ENCODE measurements around the gene RBPMS2. TPM values are rescaled to one million over a fixed set of nuclear protein-coding genes. Genes with fewer than 3 reads are reported as not detected.

RBPMS2 gene
- total RNA-seq, 1 experiment from 2014 or later, result 181 TPM

- no CpG with 5 or more reads among the region's 7 CpGs for WGBS (ENCODE audit: extremely low coverage, insufficient read length, low lambda C conversion rate)
- peak overlapping the region in 2 of 3 experiments; percentile 90 to 94; a peak in 3 of 7 replicates for H3K27ac Mint-ChIP-seq
These were observed 28.5 kb downstream of the RBPMS2 start for GRCh38 chr15:64746921-64747320.

More at GRCh38 chr15:64746921-64747320, 28.5 kb downstream of the RBPMS2 start:
- no peak overlapping the region for H2AK5ac ChIP-seq (ENCODE audit: insufficient read length, low read length)
- H3K9me3 Mint-ChIP-seq, result no peaks in the 10 kb centered on the region
- no peak overlapping the region for H4K8ac ChIP-seq (replicated peaks; ENCODE audit: insufficient read length, low read depth, low read length)
- H3K4me1 Mint-ChIP-seq, result peaks cover 16 to 22% of the 10 kb centered on the region in 2 experiments
- H3K23me2 ChIP-seq (ENCODE audit: insufficient read length, low read depth, low read length, poor library complexity, severe bottlenecking), result no peaks in the 10 kb centered on the region
- no peak overlapping the region for H2BK5ac ChIP-seq (ENCODE audit: insufficient read length, low read length)
- H4K20me1 ChIP-seq (ENCODE audit: control insufficient read depth, insufficient read depth, insufficient read length), result no peaks in the 10 kb centered on the region
- peaks cover 9% of the 10 kb centered on the region; the same call in 1 of the 2 replicates for H3K79me2 ChIP-seq (ENCODE audit: insufficient read depth, low read length)
- H3K4me1 ChIP-seq (ENCODE audit: insufficient read depth, low read length), result no peaks in the 10 kb centered on the region; the same call in 1 of the 2 replicates
- no peak overlapping the region for H3K9ac ChIP-seq (ENCODE audit: extremely low read depth, insufficient read length, low read length)
- H3K4ac ChIP-seq (ENCODE audit: low read depth, low read length), result no peak overlapping the region
- H2BK120ac ChIP-seq (ENCODE audit: low read depth, low read length, poor library complexity, severe bottlenecking), result no peak overlapping the region
- no peak overlapping the region for H2BK15ac ChIP-seq (ENCODE audit: low read depth, low read length)
- H3K27me3 ChIP-seq (ENCODE audit: insufficient read depth, low read length), result no peaks in the 10 kb centered on the region
- no peak overlapping the region for H3K14ac ChIP-seq (ENCODE audit: insufficient read depth, low read length)
- no peak overlapping the region for H3K56ac ChIP-seq (ENCODE audit: insufficient read length, low read depth, low read length)
- no peak overlapping the region for H3K23ac ChIP-seq (ENCODE audit: insufficient read length, low read depth, low read length)
- H3K27ac ChIP-seq (ENCODE audit: insufficient read length, low read depth, low read length), result no peak overlapping the region
- no peak for TF ChIP-seq CTCF (conservative IDR thresholded peaks at IDR 0.05)
- H3K79me1 ChIP-seq (ENCODE audit: insufficient read depth, low read depth, low read length, poor library complexity, severe bottlenecking), result peaks cover 2% of the 10 kb centered on the region
- no peak overlapping the region for H2BK20ac ChIP-seq (ENCODE audit: low read depth, low read length, poor library complexity, severe bottlenecking)
- no peak overlapping the region for H4K91ac ChIP-seq (ENCODE audit: insufficient read length, low read depth, low read length)
- no peak overlapping the region for H2AFZ ChIP-seq (ENCODE audit: low read length)
- peaks cover 42 to 84% (median 49%) of the 10 kb centered on the region in 3 experiments; a peak in 6 of 7 replicates for H3K36me3 Mint-ChIP-seq (ENCODE audit: insufficient read depth in 1 of 3, low read depth in 3 of 3)
- no peak overlapping the region for H3T11ph ChIP-seq (ENCODE audit: low read length)
- no peaks in the 10 kb centered on the region for H3K27me3 Mint-ChIP-seq (ENCODE audit: low read depth)
- H4K5ac ChIP-seq (ENCODE audit: insufficient read length, low read depth, low read length), result no peak overlapping the region
- no peak overlapping the region for H3K4me2 ChIP-seq (ENCODE audit: insufficient read depth, insufficient read length, low read length)
- no peak for DNase-seq
- H3K9me3 ChIP-seq (ENCODE audit: control insufficient read depth, low read depth, low read length), result no peaks in the 10 kb centered on the region
- H3K4me3 Mint-ChIP-seq, result no peak overlapping the region
- no peak overlapping the region for H3K18ac ChIP-seq (ENCODE audit: insufficient read length, low read depth, low read length)
- no peak overlapping the region for H2BK12ac ChIP-seq (ENCODE audit: insufficient read length, low read depth, low read length)
